Renal cortex interstitium (tissue), 3 donors: ENCODE measurements around the gene KCNJ12. TPM values are rescaled to one million over a fixed set of nuclear protein-coding genes. Genes with fewer than 3 reads are reported as not detected.

Experiments used
- polyA plus RNA-seq, 3 donors: library from polyadenylated mRNA; unstranded; fragments of 120-200 nt; gene quantifications; one replicate each; pipeline ENCODE4 v1.2.1, GENCODE V29; 2013; ENCODE audit not compliant: insufficient read length in 3 of 3

The KCNJ12 gene
- polyA plus RNA-seq, 3 donors: 4.3 to 6.8 (median 5.2) TPM

Other genes starting within 250 kb of the KCNJ12 start
- 10 to 100 TPM; 35.4 to 41.3 (median 38.1) TPM for gene DHRS7B, start 249.4 kb upstream of the KCNJ12 start, polyA plus RNA-seq
- 10 to 100 TPM; 20.4 to 24.7 (median 24.4) TPM for gene TMEM11, start 162.2 kb upstream of the KCNJ12 start, polyA plus RNA-seq
- gene NATD1, start 122.9 kb upstream of the KCNJ12 start, polyA plus RNA-seq: 10 to 100 TPM; 11.9 to 14.9 (median 13.1) TPM
- gene MAP2K3, start 91.6 kb upstream of the KCNJ12 start, polyA plus RNA-seq: 10 to 100 TPM; 20.6 to 25.8 (median 22.9) TPM